Embryonic facial prominence (tissue), 1 donor: ENCODE measurements around the gene ARHGAP27.

Experiments used
- DNase-seq: peaks from one replicate; pipeline ENCODE4 v3.0.0-alpha.2; 2016; ENCODE audit errors: extremely low spot score

Gene ARHGAP27

DNA sequence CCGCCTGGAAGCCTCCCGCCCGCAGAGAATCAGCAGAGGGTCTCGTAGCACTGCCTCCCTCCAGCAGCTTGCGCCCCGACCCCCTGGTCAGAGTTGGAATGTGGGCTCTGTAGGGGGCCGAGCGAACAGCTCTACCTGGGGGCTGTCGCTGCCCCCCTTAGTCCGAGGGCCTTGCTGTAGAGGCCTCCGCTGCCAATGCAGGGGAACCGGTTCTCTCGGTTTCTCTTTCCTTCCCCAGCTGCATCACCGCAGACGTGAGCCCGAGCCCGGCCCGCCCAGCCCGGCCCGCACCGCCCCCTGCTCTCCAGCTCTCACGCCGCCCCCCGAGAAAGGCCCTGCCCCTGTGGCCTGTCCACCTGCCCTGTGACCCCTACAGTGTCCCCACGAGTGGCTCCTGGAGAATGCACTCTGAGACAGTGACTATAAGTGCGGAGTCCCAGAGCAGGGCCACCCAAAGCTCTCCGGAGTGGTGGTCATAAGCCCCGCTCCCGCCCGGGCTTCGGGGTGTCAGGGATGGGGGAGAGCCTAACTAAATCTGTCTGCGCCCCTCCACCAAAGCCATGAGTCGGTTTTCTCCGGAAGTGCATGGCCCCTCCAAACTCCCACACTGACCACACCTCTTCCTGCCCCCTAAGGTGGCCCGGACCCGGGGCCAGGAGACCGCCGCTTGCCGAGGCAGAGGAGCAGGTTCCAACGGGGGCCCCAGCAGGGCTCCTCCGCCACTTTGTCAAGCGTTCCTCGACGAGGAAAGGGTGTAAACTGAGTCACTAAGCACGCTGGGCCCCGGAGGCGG is 1.7 kb downstream of the ARHGAP27 start:
- no peak for DNase-seq

DNA sequence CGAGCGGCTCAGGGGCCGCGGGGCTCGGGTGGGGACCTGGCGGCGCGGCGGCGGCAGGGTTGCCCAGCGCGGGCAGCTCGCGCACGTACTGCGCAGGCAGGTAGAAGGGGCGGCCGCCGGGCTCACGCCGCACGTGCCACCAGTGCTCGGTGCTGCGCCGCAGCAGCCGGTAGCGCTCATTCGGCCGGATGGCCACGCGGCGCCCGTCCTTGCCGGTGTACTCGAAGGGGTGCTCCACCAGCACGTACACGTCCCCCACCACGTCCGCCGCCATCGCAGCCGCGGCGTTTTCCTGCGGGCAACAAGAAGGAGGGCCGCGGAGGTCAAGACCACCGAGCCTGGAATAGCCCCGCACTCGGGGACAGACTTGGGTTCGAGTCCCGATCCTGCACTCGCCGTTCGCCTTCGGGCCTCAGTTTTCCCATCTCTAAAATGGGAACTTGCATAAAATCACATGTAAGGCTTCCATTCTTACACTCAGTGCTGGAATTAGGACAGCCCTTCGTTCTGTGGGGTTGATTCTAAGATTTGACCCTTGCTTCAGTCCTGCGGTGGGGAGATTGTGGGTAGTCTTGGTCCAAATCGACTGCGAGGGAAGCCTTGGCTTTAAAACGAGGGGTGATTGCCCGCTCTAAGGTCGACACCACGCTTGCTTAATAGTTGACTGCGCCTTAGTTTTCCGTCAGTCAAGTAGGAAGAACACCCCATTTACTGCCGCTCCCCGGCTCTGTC is 2.5 kb downstream of the ARHGAP27 start:
- DNase-seq: no peak

DNA sequence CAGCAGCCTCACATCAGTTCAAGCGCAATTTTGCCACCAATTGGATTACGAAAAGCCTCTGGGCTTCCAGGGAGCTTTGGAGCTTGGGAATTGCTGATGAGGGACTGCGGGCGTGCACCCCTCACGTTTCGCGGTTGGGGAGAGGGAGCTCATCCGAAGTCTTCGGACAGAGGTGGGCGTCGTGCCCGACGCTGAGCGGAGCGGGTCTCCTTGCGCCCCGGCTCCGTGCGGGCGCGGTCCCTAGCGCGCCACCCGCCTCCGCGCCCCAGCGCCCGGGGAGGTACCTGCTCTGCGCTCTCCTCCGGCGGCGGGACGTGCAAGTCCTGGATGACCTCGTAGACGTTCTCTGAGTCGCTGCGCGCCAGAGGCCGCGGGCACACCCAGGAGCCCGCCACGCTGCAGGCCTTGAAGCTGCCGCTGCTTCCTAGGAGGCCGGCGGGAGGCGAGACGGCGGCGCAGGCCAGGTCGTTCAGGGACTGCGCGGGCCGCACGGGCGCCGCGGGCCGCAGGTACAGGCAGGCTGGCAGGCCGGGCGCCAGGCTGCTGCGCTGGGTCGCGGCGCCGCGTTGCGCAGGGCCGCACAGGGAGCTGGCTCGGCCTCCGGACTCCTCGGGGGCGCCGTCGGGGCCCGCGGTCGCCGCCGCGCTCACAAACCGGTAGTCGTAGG is 3.2 kb downstream of the ARHGAP27 start:
- DNase-seq: no peak

DNA sequence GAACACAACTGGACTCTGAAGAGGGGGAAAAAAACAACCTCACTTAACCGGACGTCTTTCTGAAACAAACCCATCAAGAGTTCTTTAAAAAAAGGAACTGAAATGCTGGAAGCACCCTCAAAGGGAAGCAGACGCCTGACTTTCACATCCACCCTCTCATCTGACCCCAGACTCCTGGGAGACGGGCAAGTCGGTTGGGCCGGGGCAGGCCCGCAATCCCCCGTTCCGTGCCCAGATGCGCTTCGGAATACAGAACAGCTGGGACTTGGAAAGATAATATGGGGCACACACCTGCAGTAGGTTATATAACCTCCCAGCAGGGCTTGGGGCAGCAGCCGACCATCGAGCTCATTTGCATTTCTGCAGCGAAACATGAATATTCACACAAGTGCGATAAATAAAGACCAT is 3.7 kb downstream of the ARHGAP27 start:
- no peak for DNase-seq

DNA sequence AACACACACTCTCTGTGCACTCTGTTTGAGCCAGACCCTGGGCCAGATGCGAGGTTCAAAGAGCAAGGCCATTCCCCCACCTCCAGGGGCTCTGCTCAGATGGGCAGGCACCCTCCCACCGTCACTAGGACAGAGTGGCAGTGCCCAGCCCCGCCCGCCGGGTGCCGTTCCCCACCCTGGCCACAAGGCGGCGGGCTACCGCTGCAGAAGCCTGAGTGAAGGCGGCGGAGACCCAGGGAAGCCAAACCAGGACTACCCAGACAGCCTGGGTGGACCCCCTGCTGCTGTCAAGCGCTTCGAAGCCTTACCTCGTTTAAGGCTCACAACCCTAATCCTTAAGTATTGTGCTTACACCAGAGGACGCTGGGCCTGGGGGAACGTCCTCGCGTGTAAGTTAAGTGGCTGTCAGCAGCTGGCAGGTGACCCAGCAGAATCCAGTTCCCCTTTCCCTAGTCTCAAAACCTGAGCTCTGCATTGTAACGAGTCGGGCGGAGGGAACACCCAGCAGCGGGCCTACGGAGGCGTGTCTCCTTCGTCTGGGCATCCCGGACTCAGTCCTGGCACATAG is 4.5 kb downstream of the ARHGAP27 start:
- peak; percentile 29 for DNase-seq

DNA sequence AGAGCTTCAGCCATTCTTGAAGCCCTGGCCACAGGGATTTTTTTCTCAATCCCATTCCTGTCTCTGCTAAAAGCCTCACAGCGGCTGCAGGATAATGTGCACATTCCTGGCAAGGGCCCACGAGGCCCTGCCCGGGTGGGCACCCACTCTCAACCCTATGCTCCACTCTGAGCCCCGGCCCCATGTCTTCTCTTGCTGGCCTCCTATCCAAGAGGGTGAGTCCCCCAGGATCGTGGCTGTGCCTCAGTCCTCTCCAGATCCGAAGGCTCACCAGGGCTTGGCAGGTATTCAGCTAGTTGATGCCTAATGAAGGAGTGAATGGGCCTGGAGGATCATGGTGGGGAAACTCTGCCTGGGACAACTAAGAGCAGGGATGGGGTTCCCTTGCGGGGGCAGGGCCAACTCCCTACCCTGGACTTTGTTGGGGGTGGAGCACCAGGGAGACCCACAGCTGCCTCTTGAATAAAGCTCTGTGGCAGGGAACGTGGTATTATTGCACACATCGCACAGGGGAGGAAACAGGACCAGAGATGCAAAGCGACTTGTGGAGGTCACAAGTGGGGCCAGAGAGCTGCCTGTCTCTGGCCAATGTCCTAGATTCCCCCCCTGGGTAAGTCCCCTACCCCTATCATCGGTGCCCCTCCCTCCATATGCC is 5.4 kb downstream of the ARHGAP27 start:
- DNase-seq: no peak

DNA sequence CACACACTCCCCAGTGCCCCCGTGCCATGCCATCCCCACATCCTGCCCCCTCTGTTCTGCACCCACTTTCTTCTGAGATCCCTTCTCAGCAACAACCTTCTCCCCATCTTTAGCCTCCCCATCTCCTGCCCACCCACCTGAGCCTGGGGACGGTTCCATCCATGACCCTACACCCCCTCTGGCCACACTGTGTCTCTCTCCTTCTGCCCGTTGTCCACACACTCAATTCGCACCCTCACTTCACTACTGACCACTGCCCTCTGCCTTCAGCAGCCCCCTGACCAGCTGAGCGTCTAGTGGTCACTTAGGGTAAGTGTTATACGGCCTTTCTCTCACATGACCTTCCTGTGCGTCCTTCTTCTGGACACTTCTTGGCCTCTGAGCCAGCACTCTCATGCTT is 6.1 kb downstream of the ARHGAP27 start:
- DNase-seq: no peak

DNA sequence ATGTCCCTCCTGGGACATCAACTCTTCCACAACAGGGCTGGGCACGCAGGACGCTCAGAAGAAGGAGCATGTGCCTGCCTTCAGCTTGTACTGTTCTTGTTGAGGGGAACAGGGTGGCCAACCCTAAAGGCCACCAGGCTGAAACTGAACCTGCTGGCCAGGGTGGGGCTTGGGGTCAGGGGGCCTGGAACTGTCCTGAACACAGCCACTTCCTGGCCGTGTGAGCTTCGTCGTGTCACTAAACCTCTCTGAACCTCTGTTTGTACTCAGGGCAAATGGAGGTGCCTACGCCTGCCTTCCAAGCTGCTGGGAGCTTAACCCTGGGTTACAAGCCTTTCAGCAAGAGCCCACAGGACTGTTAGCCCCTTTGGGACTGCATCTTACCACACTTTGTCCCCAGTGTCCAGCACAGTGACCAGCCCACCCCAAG is 6.7 kb downstream of the ARHGAP27 start:
- DNase-seq: no peak

DNA sequence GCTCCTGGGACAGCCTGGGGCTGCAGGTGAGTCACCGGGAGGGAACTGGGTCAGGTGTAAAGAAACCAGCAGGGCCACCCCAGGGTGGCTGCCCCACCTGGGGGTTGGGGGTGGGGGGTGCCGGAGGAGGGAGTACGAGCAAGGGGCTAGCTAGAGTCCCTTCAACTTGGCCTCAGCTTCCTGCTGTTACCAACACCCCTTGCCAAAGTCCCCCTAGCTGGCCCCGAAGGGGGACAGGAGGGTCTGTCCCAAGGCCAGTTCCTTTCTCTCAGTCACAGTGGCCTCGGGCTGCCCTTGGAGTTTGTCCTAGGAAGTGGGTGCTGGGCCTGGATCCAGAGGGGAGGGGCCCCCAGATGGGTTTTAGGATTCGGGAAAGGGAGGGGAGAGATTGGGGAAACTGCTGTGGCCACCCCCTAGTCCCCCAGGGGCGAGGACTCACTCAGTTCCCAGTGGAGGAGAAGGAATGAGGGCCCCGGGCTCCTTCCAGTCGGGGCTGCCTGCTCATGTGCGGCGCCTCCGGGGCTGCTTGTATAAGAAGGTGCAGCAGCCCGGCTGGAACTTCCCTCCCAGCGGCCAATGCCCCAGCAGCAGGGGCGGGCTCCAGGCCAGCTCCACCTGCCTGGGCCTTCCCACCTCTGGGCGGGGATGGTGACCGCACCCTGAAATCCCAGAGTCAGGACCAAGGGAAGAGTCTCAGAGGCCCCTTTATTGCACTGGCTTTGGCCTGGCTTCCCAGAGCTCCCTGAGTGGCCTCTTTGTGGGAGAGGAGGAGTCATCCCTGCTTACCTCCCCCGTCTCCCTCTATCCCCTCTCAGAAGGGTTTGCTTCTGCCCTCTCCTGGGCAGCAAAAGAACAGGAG is 7.3 kb downstream of the ARHGAP27 start:
- DNase-seq: no peak

DNA sequence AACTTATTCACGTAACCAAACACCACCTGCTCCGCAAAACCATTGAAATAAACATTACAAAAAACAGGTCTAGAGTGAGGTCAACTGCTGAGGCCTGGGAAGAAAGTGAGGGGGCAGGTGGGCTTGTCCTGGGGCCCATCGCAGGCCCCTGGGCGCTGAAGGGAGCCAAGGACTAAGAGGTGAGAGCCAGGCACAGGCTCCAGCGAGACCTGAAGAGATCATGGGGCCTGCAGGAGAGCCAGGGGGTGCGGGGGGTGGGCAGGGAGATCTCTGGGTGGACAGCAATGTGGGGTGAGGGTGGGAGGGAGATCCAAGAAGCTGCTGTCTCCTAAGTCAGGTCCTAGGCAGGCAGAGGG is 7.9 kb downstream of the ARHGAP27 start:
- DNase-seq: no peak

DNA sequence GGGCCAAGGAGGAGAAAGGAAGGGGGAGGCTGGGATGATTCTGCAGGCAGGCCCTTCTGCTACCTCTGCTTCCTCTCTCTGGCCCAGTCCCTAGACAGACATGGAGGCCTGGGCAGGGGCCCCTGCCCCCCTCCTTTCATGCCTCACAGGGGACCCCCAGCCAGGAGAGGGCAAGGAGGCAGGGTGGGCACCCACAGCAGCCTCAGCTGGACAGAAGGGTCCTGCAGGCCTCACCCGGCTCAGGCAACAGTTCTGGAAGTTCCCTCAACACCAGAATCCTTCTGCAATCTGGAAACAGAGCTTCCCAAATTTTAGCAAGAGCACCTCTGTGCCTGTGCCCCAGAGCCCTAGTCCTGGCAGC is 8.7 kb downstream of the ARHGAP27 start:
- DNase-seq: no peak

DNA sequence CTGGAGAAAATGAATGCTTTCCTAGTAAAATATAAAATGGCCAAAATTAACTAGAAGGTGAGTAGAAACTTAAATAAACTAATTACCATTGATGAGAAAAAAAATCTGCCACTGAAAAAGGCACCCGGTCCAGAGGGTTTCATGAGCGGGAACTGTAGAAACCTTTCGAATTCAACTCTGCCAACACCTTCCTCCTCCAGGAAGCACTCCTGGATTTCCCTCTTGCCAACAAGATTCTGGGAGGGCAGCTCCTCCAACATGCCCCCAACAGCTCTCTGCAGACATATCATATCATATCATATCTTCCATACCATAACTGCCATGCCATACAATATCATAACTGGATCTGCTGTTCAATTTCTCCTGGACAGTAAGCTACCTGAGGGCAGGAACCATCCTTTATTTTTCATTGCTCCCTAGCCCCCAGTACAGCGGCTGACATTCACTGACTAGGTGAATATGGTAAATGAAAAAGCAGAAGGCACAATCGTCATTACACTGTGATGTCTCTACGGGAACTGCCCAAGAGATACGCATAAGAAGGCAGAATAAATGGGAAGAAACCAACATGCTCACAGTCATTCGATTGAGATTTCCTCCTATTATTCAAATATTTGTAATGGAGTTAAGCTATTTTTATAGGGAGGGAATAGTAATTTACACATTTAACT is 9.2 kb downstream of the ARHGAP27 start:
- DNase-seq: no peak

DNA sequence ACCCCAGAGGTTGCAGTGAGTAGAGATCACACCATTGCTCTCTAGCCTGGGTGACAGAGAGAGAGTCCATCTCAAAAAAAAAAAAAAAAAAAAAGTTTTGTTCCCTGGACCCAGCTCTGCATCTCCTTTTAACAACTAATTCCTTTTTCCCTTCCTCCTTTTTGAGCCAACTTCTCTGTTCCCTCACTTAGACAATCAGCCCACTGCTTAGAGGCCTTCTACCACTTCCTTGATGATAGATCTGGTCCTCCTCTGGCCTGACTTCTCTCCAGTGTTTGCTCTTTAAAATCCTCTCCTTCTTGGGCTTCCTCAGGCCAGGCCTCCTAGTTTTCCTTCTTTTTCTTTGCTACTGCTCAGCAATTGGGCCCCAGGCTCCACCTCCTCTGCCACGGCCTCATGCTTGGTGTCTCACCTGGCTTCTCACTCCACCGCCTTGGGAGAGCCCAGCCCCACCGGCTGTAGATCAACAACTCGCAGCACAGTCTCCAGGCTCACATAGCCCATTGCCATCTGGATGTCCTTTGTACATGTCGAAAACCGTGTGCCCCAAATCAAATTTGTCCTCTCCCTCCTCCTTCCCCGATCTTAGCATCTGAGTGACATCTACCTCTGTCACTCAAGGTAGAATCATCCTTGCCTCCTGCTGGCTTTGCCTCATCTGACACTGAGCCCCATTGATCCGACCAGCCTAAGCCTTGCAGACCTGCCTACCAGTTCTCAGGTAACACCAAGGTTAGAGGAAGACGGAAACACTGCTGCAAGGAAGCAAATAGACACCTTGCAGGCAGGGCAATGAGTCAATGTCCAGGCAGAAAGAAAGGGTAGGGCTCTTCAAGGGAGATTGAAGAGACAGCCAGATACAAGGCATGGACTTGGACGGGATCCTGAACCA is 17.4 kb downstream of the ARHGAP27 start:
- DNase-seq: no peak

DNA sequence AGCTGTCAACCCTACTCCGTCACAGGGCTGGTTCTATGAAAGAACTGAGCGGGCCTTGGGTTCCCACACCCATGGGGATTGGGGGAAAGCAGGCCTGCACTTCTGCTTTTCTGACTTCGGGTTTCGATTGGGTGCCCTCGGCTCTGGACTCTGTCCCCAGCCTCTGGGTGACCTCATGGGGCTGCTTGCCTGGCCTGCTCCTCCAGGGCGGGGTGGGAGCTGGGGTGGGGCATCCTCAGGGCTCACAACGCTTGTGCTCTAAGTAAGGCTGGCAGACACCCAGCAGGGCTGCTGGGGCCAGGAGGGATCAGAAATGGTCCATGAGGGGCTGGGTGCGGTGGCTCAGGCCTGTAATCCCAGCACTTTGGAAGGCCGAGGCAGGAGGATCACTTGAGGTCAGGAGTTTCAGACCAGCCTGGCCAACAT is 19.2 kb downstream of the ARHGAP27 start:
- no peak for DNase-seq

DNA sequence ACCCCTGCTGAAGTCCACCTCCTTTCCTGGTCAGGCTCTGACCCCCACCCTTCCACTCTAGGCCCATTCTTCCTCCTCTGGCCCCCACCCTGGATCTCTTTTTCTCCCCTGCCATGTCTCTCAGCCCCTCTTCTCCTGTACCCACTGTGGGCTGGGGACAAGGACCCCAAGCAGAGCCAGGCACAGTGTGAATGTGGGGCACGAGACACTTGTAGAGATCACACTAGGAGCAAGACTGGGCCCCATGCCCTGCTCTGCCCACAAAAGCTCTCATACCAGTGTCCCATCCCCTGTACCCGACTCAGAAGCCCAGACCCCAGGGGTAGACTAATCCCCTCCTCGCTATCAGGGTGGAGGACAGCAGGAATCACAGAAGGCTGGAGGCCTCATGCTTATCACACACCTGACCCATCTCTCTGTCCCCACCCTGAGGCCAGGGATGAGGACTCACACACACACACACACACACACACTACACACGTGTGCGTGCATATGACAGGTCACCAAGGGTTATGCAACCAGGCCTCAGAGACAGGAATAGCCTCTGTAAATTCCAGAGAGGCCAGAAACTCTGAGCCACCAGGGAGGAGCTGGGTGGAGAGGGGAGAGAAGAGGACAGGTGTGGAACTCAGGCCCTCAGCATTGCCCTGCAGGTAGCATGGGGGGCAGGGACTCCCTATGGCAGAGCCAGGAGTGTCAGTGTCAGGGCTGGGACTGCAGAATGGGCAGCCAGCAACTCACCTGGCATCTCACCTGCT is 21.1 kb downstream of the ARHGAP27 start:
- no peak for DNase-seq

DNA sequence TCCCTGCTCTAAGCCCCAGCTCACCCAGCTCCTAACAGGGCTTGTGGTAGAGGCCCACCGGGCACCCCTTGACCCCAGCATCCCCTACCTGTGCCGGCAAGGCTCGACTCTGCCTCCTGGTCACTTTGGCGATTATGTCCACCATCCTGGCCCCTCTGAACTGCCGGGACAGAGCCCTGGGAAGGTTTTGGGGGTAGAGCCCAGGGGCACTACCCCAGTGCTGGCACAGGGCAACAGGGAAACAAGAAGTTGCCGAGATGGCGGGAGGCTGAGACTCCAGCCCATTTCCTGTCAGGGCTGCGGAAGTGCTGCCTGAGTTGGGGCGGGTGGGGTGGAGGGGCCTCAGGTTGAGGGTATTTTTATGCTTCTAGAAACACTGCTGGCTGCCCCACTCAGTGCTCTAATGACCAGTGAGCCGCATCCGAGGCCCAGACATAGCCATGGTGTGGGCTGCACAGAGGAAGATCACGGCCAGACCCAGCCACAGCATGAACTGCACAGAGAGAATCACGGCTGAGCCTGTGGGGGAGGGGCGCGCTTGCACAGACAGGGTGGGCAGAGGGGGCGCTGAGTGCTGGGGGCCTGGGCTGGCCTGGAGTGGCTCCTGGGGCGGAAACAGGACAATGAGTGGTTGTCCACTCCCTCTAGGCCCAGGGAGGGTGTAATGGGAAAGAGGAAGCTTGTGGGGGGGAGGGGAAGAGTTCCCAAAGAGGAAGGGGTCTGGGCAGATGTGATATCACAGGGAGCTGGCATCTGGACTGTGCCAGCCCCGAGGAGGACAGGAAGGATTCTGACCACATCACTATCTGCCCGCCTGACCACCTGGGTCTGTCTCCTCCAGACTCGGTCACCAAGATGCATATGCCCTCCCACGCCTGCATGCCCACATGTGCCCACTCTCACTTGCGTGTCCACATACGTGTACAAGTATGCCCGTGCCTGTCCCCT is 22.3 kb downstream of the ARHGAP27 start:
- no peak for DNase-seq

DNA sequence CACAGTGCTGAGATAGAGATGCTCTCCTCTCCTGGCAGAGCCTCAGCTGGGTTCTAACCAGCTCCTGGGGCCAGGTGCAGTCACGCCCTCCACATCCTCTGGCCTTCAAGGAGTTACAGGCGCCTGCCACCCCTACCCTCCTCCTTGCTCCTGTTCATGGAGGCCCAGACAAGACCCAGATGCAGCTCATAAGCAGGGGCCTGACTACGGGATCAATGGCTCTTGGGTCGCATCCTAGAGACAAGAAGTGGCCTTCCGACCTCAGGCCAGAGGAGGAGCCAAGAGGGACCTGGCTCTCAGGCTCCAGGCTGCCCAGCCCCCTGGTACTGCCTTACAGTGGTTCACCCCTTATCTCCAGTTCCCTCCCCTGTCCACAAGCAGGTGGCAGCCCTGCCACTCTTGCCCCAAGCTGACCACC is 23.0 kb downstream of the ARHGAP27 start:
- DNase-seq: no peak
